OCI-LY7 (cell line): ENCODE measurements around the gene ST6GAL1. TPM values are rescaled to one million over a fixed set of nuclear protein-coding genes. Genes with fewer than 3 reads are reported as not detected.

ENCODE experiments used
- BruUV-seq: library from RNA; stranded (reverse); fragments of 400-500 nt; replicated peaks from 2 replicates; lab custom pipeline; 2021; lab: Mats Ljungman, UMichigan
- CTCF ChIA-PET: fragments of 300-600 bp; sonication (Branson Sonifier 250); formaldehyde crosslinking; loops from one replicate; lab custom pipeline; 2022; ENCODE audit warnings: antibody characterized with exemption; ENCODE audit not compliant: unreplicated experiment; lab: Charles Lee
- POLR2A ChIA-PET: fragments of 300-600 bp; sonication (Branson Sonifier 250); formaldehyde crosslinking; loops from one replicate; lab custom pipeline; 2022; ENCODE audit warnings: antibody characterized with exemption; lab: Charles Lee
- DNase-seq: peaks from one replicate; pipeline ENCODE4 v3.0.0-alpha.2; 2015; ENCODE audit warnings: low spot score
- H2AFZ ChIP-seq: fragments of 200-600 bp; sonication (generic), shearing (Covaris generic); 2 replicates; pipeline ENCODE4 v1.6.1; 2014; ENCODE audit warnings: mild to moderate bottlenecking, antibody characterized with exemption, low read length, moderate library complexity
- H3K27ac ChIP-seq: fragments of 200-600 bp; sonication (generic); 2 replicates; pipeline ENCODE4 v1.5.1; 2014; ENCODE audit warnings: mixed run types, low read depth, mild to moderate bottlenecking, moderate library complexity, low read length, inconsistent platforms; ENCODE audit not compliant: poor library complexity, severe bottlenecking
- H3K36me3 ChIP-seq: fragments of 200-600 bp; sonication (generic); 2 replicates; pipeline ENCODE4 v1.6.1; 2014; ENCODE audit warnings: mild to moderate bottlenecking, antibody characterized with exemption, low read length, moderate library complexity, mixed read lengths; ENCODE audit not compliant: insufficient read depth
- H3K4me1 ChIP-seq: fragments of 200-600 bp; sonication (generic); 2 replicates; pipeline ENCODE4 v1.5.1; 2014; ENCODE audit warnings: mild to moderate bottlenecking, low read length; ENCODE audit not compliant: insufficient read depth, poor library complexity, severe bottlenecking
- H3K4me2 ChIP-seq: fragments of 200-600 bp; sonication (generic); 2 replicates; pipeline ENCODE4 v1.6.1; 2014; ENCODE audit warnings: mild to moderate bottlenecking, low read length
- H3K4me3 ChIP-seq: fragments of 200-600 bp; sonication (generic); 2 replicates; pipeline ENCODE4 v1.5.1; 2014; ENCODE audit warnings: mild to moderate bottlenecking, low read depth, low read length; ENCODE audit not compliant: poor library complexity, severe bottlenecking
- H3K79me2 ChIP-seq: fragments of 200-600 bp; sonication (generic); 2 replicates; pipeline ENCODE4 v1.6.1; 2016; ENCODE audit warnings: low read depth, mild to moderate bottlenecking, low read length, moderate library complexity, mixed read lengths; ENCODE audit not compliant: insufficient read depth
- H3K9me2 ChIP-seq: fragments of 200-600 bp; sonication (generic); 2 replicates; pipeline ENCODE4 v1.6.1; 2016; ENCODE audit warnings: mild to moderate bottlenecking, low read length, mixed read lengths; ENCODE audit not compliant: insufficient read depth
- H3K9me3 ChIP-seq: fragments of 200-600 bp; sonication (generic); 2 replicates; pipeline ENCODE4 v1.6.1; 2014; ENCODE audit warnings: mild to moderate bottlenecking, mixed run types, low read length, mixed read lengths
- H4K20me1 ChIP-seq: fragments of 200-600 bp; sonication (generic); 2 replicates; pipeline ENCODE4 v1.6.1; 2014; ENCODE audit warnings: mild to moderate bottlenecking, antibody characterized with exemption, low read length, moderate library complexity, mixed read lengths; ENCODE audit not compliant: insufficient read depth
- EZH2phosphoT487 ChIP-seq: fragments of 200-600 bp; sonication (generic); IDR thresholded peaks from 2 replicates; pipeline ENCODE4 v1.6.1; 2018; ENCODE audit warnings: low read depth, borderline replicate concordance, mild to moderate bottlenecking, mixed run types, antibody characterized with exemption, low read length, moderate library complexity, mixed read lengths
- intact Hi-C: fragments of 100-400 bp; cut with micrococcal nuclease; formaldehyde crosslinking; loops from one replicate; pipeline ENCODE4 v1.10.0; 2022; ENCODE audit not compliant: unreplicated experiment
- total RNA-seq, 2 experiments: library from RNA; depleted of rRNA in 1 of 2; stranded (reverse); fragments of >200 nt in 1 of 2; shearing (Covaris generic) in 1 of 2; gene quantifications; 2 replicates each; pipeline ENCODE4 v1.2.3, GENCODE V29; 2014 to 2022
- TF ChIP-seq, protein P1 (sequence below): fragments of 200-600 bp; sonication (generic); conservative IDR thresholded peaks from 2 replicates; pipeline ENCODE4 v1.5.1; 2014; ENCODE audit warnings: mild to moderate bottlenecking, antibody characterized with exemption, low read length, moderate library complexity, mixed read lengths

The ST6GAL1 gene
- total RNA-seq, 2 experiments from 2014 or later = 192 to 375 TPM

DNA sequence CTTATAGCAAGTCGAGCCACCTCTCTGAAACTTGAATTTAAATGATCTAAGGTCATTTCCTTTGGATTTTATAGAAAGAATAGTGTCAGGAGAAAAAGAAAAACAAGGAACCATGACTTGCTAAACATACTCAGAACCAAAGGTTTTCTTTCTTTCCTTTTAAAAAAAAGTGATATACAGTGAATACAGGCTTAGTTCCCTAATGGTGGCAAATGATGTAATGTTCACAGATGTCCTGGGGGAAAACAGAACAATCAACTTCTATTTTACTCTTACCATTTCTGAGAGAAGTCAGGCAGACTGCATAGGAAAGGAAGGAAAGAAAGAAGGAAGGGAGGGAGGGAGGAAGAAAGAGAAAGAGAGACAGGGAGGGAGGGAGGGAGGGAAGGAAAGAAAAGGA, 56.5 kb downstream of the ST6GAL1 start:
- no peak for DNase-seq
- Histone ChIP-seq H3K9me2 (no peaks in the 10 kb centered on the region), H3K4me3 (peak overlapping the region; percentile 54), H3K4me1 (peaks cover 85% of the 10 kb centered on the region), H3K9me3 (no peaks in the 10 kb centered on the region), H3K27ac (peak overlapping the region; percentile 98), H3K79me2 (peaks cover 50% of the 10 kb centered on the region; the same call in 1 of the 2 replicates), H2AFZ (peak overlapping the region; percentile 40; the same call in 1 of the 2 replicates), H4K20me1 (no peaks in the 10 kb centered on the region), H3K4me2 (peak overlapping the region; percentile 91), H3K36me3 (peaks cover 52% of the 10 kb centered on the region)
- intact Hi-C loops = no loop called here
- ChIA-PET POLR2A (interaction anchor here (0.6 to 2.0 kb wide), 7 partner anchors 9 to 45 kb away, joined by 3 to 13 read pairs (median 4); no protein-coding TSS in a partner anchor), CTCF (no interaction called here)
- no TSS peak for BruUV-seq
- TF ChIP-seq EZH2phosphoT487 = no peak
- TF ChIP-seq, protein P1, sequence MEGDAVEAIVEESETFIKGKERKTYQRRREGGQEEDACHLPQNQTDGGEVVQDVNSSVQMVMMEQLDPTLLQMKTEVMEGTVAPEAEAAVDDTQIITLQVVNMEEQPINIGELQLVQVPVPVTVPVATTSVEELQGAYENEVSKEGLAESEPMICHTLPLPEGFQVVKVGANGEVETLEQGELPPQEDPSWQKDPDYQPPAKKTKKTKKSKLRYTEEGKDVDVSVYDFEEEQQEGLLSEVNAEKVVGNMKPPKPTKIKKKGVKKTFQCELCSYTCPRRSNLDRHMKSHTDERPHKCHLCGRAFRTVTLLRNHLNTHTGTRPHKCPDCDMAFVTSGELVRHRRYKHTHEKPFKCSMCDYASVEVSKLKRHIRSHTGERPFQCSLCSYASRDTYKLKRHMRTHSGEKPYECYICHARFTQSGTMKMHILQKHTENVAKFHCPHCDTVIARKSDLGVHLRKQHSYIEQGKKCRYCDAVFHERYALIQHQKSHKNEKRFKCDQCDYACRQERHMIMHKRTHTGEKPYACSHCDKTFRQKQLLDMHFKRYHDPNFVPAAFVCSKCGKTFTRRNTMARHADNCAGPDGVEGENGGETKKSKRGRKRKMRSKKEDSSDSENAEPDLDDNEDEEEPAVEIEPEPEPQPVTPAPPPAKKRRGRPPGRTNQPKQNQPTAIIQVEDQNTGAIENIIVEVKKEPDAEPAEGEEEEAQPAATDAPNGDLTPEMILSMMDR = no peak

DNA sequence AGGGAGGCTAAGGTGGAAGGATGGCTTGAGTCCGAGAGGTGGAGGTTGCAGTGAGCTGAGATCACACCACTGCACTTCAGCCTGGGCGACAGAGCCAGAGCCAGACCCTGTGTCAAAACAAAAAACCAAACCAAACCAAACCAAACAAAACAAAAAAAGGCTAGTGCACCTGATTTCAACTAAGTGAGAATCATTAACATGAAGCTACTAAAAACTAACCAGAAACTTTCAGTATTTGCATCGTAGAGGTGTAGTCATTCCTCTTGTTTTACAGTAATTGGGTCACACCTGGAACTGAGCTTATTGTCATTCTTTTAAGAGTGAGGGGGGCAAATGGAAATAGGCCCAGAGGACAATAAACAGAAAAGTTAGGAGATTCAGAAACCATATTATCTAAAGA, 58.5 kb downstream of the ST6GAL1 start:
- CTCF ChIA-PET = interaction anchor here (1.2 to 1.4 kb wide), 2 partner anchors 9 to 40 kb away, joined by 4 read pairs; no protein-coding TSS in a partner anchor
- H3K36me3 ChIP-seq = peaks cover 35% of the 10 kb centered on the region

More for the DNA sequence above, 58.5 kb downstream of the ST6GAL1 start:
- no peak overlapping the region for H2AFZ ChIP-seq
- H3K27ac ChIP-seq = peak overlapping the region; percentile 98
- peak overlapping the region; percentile 3 for H3K4me3 ChIP-seq
- BruUV-seq = no TSS peak
- H3K4me1 ChIP-seq = peaks cover 96% of the 10 kb centered on the region
- H3K79me2 ChIP-seq = peaks cover 69% of the 10 kb centered on the region; the same call in 1 of the 2 replicates
- peak; percentile 38 for DNase-seq
- TF ChIP-seq, protein P1 = no peak
- TF ChIP-seq EZH2phosphoT487 = no peak
- H3K4me2 ChIP-seq = peak overlapping the region; percentile 54
- H4K20me1 ChIP-seq = no peaks in the 10 kb centered on the region
- POLR2A ChIA-PET = interaction anchor here (0.5 to 3.7 kb wide), 18 partner anchors 8 to 419 kb away, joined by 3 to 37 read pairs (median 8); no protein-coding TSS in a partner anchor
- no peaks in the 10 kb centered on the region for H3K9me2 ChIP-seq
- intact Hi-C loops = no loop called here
- no peaks in the 10 kb centered on the region for H3K9me3 ChIP-seq
